HG02642 (cell line): Measurements from ENCODE around the gene MAP7D3.
A peak's percentile ranks its signal among the peaks of the same experiment; 100 is the strongest.
"Not testable (repeated sequence)": the region's sequence is repeated elsewhere in the genome, so short reads cannot be mapped to it uniquely, and the experiment has no call there.

Source experiments
- ATAC-seq: cut with Tn5 transposase; IDR thresholded peaks from one replicate; pipeline ENCODE4 v1.9.1; 2021; ENCODE audit warnings: mild to moderate bottlenecking; ENCODE audit not compliant: unreplicated experiment, poor library complexity

Gene MAP7D3

GRCh38 chrX:136256026-136256425 lies 4.8 kb upstream of the MAP7D3 start:
- ATAC-seq: no peak

GRCh38 chrX:136255541-136255940 lies 4.3 kb upstream of the MAP7D3 start:
- ATAC-seq: no peak

GRCh38 chrX:136250191-136251040 lies 784 bp downstream of the MAP7D3 start:
- peak; percentile 39 for ATAC-seq

- ATAC-seq: no peak
Measured at GRCh38 chrX:136246201-136246600, 5.0 kb downstream of the MAP7D3 start.

GRCh38 chrX:136237849-136238248 lies 13.4 kb downstream of the MAP7D3 start:
- not testable (repeated sequence) for ATAC-seq

- ATAC-seq: no peak
Measured at GRCh38 chrX:136237074-136237473, 14.1 kb downstream of the MAP7D3 start.

GRCh38 chrX:136228839-136229207 lies 22.4 kb downstream of the MAP7D3 start:
- ATAC-seq: no peak

GRCh38 chrX:136227948-136228838 lies 23.0 kb downstream of the MAP7D3 start:
- peak; percentile 60 for ATAC-seq

- no peak for ATAC-seq
Measured at GRCh38 chrX:136227074-136227473, 24.1 kb downstream of the MAP7D3 start.

- no peak for ATAC-seq
Measured at GRCh38 chrX:136221851-136222513, 29.2 kb downstream of the MAP7D3 start.

- no peak for ATAC-seq
Measured at GRCh38 chrX:136220951-136221350, 30.2 kb downstream of the MAP7D3 start.

GRCh38 chrX:136220540-136220939 lies 30.7 kb downstream of the MAP7D3 start:
- ATAC-seq: no peak

GRCh38 chrX:136219893-136220292 lies 31.3 kb downstream of the MAP7D3 start:
- ATAC-seq: no peak

- no peak for ATAC-seq
Measured at GRCh38 chrX:136215559-136215958, 35.6 kb downstream of the MAP7D3 start.

GRCh38 chrX:136214551-136214950 lies 36.6 kb downstream of the MAP7D3 start:
- ATAC-seq: no peak

GRCh38 chrX:136212557-136213111 lies 38.6 kb downstream of the MAP7D3 start:
- ATAC-seq: no peak

- no peak for ATAC-seq
Measured at GRCh38 chrX:136211766-136212556, 39.2 kb downstream of the MAP7D3 start.

- ATAC-seq: no peak
Measured at GRCh38 chrX:136210806-136211205, 40.4 kb downstream of the MAP7D3 start.

- ATAC-seq: no peak
Measured at GRCh38 chrX:136210243-136210642, 41.0 kb downstream of the MAP7D3 start.

GRCh38 chrX:136209751-136210150 lies 41.4 kb downstream of the MAP7D3 start:
- ATAC-seq: no peak
